ENCODE measurements around the gene ZNF396.

ZNF396 gene

GRCh38 chr18:35334212-35334611 is 42.9 kb downstream of the ZNF396 start:
- DNase-seq = no peak

DNA sequence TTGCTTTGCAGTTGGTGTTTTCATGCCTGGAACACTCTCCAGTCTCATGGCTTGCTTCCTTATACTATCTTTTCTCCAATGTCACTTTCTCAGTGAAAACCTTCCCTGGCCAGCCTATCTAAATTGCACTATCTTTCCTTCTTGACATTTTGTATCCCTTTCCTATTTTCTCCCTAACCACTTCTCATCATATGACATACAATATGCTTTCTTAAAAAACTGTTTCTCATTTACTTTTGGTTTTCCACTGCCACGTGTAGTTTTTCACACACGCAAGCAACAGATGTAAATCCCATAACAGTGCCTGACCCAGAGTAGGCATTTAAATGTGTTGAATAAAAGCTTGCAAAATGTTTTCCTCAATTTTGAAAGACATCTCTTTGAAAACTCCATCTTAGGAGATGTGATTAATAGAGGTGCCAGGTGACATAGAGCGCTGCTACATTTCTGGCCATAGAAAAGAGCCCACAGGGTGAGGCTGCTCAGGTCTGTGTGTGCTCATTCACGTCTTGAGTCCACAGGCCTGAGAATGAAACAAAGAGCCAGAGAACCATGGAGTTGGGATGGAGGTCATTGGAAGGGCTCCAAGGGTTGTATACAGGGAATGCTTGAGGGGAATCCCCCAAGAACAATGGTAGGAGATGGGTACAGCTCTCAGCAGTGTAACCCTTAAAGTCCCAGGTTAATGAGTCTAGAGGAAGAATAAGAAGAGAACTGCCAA is 45.6 kb downstream of the ZNF396 start:
- DNase-seq = no peak

DNA sequence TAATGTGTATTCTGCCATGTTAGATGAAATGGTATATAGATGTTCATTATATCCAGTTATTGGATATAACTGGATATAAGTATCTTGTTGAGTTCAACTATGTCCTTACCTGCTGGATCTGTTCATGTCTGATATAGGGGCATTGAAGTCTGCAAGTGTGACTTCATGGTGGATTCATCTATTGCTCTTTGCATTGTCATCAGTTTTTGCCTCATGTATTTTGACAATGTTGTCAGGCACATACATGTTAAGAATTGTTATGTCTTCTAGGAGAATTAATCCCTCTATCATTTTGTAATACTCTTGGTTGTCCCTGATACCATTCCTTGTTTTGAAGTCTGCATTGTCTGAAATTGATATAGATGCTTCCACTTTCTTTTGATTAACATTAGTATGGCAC is 48.3 kb downstream of the ZNF396 start:
- DNase-seq = no peak

DNA sequence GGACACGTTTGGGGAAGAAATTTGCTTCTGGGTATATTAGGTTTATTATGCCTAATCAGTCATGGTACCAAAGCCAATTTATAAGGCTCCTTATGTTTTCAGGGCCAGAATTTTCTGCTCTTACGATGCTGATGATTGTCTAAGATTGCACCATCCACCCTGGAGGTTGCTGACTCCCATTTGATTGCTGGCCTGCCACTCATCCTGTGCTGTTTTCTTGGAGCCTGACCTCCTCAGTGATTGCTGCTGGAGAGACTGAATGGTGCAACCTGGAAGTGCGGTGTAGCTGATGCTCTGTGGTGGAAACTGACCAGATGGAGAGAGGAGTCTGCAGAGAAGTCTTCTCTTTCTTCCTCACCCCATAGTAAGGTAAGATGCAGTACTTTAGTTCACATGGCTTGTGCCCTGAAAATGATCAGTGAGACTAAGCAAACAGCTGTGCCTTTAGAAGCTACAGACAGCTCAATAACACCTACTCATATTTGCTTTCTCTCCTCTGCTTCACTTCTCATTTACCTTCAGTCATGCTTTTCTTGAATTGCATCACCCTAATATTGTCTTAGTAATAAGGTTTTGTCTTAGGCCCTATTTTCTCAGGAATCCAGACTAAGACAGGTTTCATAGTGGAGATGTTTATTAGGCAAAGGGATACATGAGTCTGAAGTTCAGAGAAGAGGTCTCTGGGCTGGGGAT is 50.3 kb downstream of the ZNF396 start:
- DNase-seq = no peak

GRCh38 chr18:35324926-35325655 is 52.0 kb downstream of the ZNF396 start:
- no peak for DNase-seq

- no peak for DNase-seq
Observed at GRCh38 chr18:35322486-35323458, 54.4 kb downstream of the ZNF396 start.

Data from CD4-positive, alpha-beta T cell treated with Interleukin-17A for 4 hours (primary cell).